K562 (cell line): Measurements from ENCODE around the gene ADAMTS14. TPM values are rescaled to one million over a fixed set of nuclear protein-coding genes. Genes with fewer than 3 reads are reported as not detected.

Experiments
- DPF2 ChIP-seq: fragments of 450-650 bp; IDR thresholded peaks from 2 replicates; pipeline ENCODE4 v1.6.1; 2016
- EP400 ChIP-seq: fragments of 450-650 bp; IDR thresholded peaks from 2 replicates; pipeline ENCODE4 v1.6.1; 2017; ENCODE audit warnings: antibody characterized with exemption, mild to moderate bottlenecking, moderate library complexity
- ETV5 ChIP-seq: sonication (generic); formaldehyde crosslinking; IDR thresholded peaks from 2 replicates; pipeline ENCODE4 v1.4.0; 2020; ENCODE audit warnings: low read depth, mild to moderate bottlenecking, missing genetic modification reagents
- MYC ChIP-seq, 2 experiments: fragments of 250-450 bp in 1 of 2; sonication (Bioruptor Pico) in 1 of 2; IDR thresholded peaks; 2 replicates each; pipeline versions ENCODE4 v1.5.1 to v1.6.1; 2012 to 2021; ENCODE audit warnings: low read depth in 2 of 2, borderline replicate concordance in 1 of 2, improper control_type of control experiment in 1 of 2, low read length in 1 of 2, mild to moderate bottlenecking in 1 of 2, moderate library complexity in 1 of 2
- NR2C1 ChIP-seq, 2 experiments: fragments of 450-650 bp; IDR thresholded peaks; 2 replicates each; pipeline ENCODE4 v1.6.1; 2017; ENCODE audit warnings: mild to moderate bottlenecking in 2 of 2, antibody characterized with exemption in 1 of 2, inconsistent platforms in 1 of 2, missing compliant biosample characterization in 1 of 2, missing genetic modification characterization in 1 of 2
- PTTG1 ChIP-seq: fragments of 450-650 bp; IDR thresholded peaks from 2 replicates; pipeline ENCODE4 v1.6.1; 2016; ENCODE audit warnings: low read depth, mild to moderate bottlenecking, missing genetic modification characterization, missing compliant biosample characterization
- TCF3 ChIP-seq: sonication (generic); formaldehyde crosslinking; IDR thresholded peaks from 2 replicates; pipeline ENCODE4 v1.4.0; 2020; ENCODE audit warnings: mild to moderate bottlenecking, missing genetic modification reagents
- TFAP4 ChIP-seq: sonication (generic); formaldehyde crosslinking; IDR thresholded peaks from 2 replicates; pipeline ENCODE4 v1.8.0; 2022; ENCODE audit warnings: missing genetic modification reagents, mild to moderate bottlenecking, moderate library complexity, borderline replicate concordance
- U2AF2 ChIP-seq: fragments of 200-400 bp; formaldehyde crosslinking; optimal IDR thresholded peaks from 2 replicates; pipeline ENCODE3; 2017; ENCODE audit warnings: low read depth, mild to moderate bottlenecking, low read length
- ZMIZ1 ChIP-seq, 2 experiments: fragments of 150-350 bp in 1 of 2; IDR thresholded peaks; 2 replicates each; pipeline ENCODE4 v1.6.1; 2012 to 2016; ENCODE audit warnings: low read depth in 2 of 2, low read length in 2 of 2, mild to moderate bottlenecking in 1 of 2, moderate library complexity in 1 of 2
- ZZZ3 ChIP-seq: fragments of 450-650 bp; IDR thresholded peaks from 2 replicates; pipeline ENCODE4 v1.6.1; 2016; ENCODE audit warnings: antibody characterized with exemption, mild to moderate bottlenecking, moderate library complexity
- polyA plus RNA-seq, 8 experiments: library from polyadenylated mRNA; depleted of rRNA in 4 of 8; stranded (reverse) in 5 of 8; unstranded in 3 of 8; fragments of >200 nt; fragmentation: Nextera tagmentation in 2 of 8; fragmentation: Illumina TruSeq in 1 of 8; extraction: Ambion mirVana in 2 of 8; extraction: Trizol in 1 of 8; gene quantifications; 2 replicates each; pipeline versions ENCODE4 v1.2.1 to v1.2.3, GENCODE V29; 2011 to 2014; ENCODE audit warnings: inconsistent platforms in 1 of 8, missing spikeins in 1 of 8
- total RNA-seq, 7 experiments: library from RNA; depleted of rRNA in 6 of 7; stranded (reverse); fragments of >200 nt in 6 of 7; fragmentation: Illumina TruSeq in 2 of 7; extraction: Trizol in 2 of 7; gene quantifications; 2 replicates each; pipeline versions ENCODE4 v1.2.1 to v1.2.3, GENCODE V29; 2011 to 2021; ENCODE audit warnings: low replicate concordance in 1 of 7
- TF ChIP-seq, protein P1 (sequence below), 2 experiments: fragments of 450-650 bp; formaldehyde crosslinking in 1 of 2; IDR thresholded peaks; 2 replicates each; pipeline versions ENCODE4 v1.4.0 to v1.6.1; 2014 to 2020; ENCODE audit warnings: mild to moderate bottlenecking in 2 of 2, borderline replicate concordance in 1 of 2, low read depth in 1 of 2

Gene ADAMTS14
- total and polyA plus RNA-seq, 9 of the 15 experiments (the other 6 are each of a cell fraction or from before 2014, with no cell fraction given), result 0.04 to 37.4 (median 15.9) TPM

DNA sequence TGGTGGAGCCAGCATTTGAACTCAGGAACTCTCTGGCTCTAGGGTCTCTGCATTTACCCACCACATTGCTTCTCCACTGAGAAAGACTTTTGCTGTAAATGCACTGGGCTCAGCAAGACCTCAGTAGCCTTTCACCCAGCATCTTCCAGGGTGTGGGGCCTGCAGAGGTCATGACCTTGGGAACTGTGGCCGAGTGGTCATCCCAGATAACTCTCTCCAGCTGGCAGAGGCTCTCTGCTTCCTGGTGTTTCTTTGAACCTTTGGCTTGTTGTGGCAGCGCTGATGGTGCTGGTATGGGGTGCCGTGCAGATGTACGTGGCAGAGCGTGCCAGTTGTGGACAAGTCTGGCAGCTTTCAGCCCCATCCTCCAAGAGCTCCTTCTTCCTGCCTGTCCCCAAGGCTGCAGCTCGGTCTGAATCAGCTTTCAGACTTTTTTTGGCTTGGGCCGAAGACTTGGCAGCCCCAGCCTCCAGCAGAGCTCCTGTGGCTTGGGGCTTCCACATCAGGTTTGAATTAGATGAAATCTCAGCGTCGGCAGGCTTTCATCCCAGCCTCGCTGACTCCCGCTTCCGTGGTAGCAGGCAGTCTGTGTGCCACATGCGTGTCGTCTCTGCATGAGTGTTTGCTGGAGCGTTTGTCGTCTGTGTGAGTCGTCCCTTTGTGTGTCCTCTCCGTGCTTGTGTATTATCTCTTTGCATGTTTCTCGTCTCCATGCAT lies 21.5 kb downstream of the ADAMTS14 start (continued):
- TF ChIP-seq ZMIZ1 (IDR thresholded peaks at IDR 0.05; ENCODE audit: low read depth in 2 of 2, low read length in 2 of 2), result peak in 1 of 2 experiments; percentile 38; a peak in 1 of 4 replicates
- peak; percentile 92 for TF ChIP-seq TCF3 (CRISPR knock-in tag)
- peak; percentile 23; the same call in 1 of the 2 replicates for TF ChIP-seq MYC (IDR thresholded peaks at IDR 0.05; ENCODE audit: low read depth, low read length)
- no peak for TF ChIP-seq MYC (CRISPR knock-in tag; IDR thresholded peaks at IDR 0.05; ENCODE audit: borderline replicate concordance, low read depth)
- TF ChIP-seq U2AF2, result no peak
- TF ChIP-seq DPF2, result peak; percentile 63; the same call in 1 of the 2 replicates
- no peak for TF ChIP-seq ZZZ3
- peak; percentile 95 for TF ChIP-seq TFAP4 (CRISPR knock-in tag)
- TF ChIP-seq, protein P1, sequence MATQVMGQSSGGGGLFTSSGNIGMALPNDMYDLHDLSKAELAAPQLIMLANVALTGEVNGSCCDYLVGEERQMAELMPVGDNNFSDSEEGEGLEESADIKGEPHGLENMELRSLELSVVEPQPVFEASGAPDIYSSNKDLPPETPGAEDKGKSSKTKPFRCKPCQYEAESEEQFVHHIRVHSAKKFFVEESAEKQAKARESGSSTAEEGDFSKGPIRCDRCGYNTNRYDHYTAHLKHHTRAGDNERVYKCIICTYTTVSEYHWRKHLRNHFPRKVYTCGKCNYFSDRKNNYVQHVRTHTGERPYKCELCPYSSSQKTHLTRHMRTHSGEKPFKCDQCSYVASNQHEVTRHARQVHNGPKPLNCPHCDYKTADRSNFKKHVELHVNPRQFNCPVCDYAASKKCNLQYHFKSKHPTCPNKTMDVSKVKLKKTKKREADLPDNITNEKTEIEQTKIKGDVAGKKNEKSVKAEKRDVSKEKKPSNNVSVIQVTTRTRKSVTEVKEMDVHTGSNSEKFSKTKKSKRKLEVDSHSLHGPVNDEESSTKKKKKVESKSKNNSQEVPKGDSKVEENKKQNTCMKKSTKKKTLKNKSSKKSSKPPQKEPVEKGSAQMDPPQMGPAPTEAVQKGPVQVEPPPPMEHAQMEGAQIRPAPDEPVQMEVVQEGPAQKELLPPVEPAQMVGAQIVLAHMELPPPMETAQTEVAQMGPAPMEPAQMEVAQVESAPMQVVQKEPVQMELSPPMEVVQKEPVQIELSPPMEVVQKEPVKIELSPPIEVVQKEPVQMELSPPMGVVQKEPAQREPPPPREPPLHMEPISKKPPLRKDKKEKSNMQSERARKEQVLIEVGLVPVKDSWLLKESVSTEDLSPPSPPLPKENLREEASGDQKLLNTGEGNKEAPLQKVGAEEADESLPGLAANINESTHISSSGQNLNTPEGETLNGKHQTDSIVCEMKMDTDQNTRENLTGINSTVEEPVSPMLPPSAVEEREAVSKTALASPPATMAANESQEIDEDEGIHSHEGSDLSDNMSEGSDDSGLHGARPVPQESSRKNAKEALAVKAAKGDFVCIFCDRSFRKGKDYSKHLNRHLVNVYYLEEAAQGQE (IDR thresholded peaks at IDR 0.05; ENCODE audit: borderline replicate concordance), result no peak; the same call in 1 of the 2 replicates
- TF ChIP-seq, protein P1 (CRISPR knock-in tag; IDR thresholded peaks at IDR 0.05; ENCODE audit: low read depth), result no peak
- TF ChIP-seq EP400, result no peak
- TF ChIP-seq NR2C1 (IDR thresholded peaks at IDR 0.05), result peak; percentile 83
- TF ChIP-seq NR2C1 (tag; IDR thresholded peaks at IDR 0.05), result peak; percentile 89
- TF ChIP-seq ETV5 (CRISPR knock-in tag), result 0 out of 2 replicates have a peak, but pooled peaks have one; percentile 27
- TF ChIP-seq PTTG1, result no peak
